NCI-H748 treated with DMSO at 0.1 percent for 48 hours (cell line): Measurements from ENCODE around the gene EYA2.
A peak's percentile ranks its signal among the peaks of the same experiment; 100 is the strongest.
"Not testable (repeated sequence)": the region's sequence is repeated elsewhere in the genome, so short reads cannot be mapped to it uniquely, and the experiment has no call there.

Experiments
- DNase-seq: peaks from one replicate; lab custom pipeline; 2025; lab: John Stamatoyannopoulos, UW

EYA2 gene

DNA sequence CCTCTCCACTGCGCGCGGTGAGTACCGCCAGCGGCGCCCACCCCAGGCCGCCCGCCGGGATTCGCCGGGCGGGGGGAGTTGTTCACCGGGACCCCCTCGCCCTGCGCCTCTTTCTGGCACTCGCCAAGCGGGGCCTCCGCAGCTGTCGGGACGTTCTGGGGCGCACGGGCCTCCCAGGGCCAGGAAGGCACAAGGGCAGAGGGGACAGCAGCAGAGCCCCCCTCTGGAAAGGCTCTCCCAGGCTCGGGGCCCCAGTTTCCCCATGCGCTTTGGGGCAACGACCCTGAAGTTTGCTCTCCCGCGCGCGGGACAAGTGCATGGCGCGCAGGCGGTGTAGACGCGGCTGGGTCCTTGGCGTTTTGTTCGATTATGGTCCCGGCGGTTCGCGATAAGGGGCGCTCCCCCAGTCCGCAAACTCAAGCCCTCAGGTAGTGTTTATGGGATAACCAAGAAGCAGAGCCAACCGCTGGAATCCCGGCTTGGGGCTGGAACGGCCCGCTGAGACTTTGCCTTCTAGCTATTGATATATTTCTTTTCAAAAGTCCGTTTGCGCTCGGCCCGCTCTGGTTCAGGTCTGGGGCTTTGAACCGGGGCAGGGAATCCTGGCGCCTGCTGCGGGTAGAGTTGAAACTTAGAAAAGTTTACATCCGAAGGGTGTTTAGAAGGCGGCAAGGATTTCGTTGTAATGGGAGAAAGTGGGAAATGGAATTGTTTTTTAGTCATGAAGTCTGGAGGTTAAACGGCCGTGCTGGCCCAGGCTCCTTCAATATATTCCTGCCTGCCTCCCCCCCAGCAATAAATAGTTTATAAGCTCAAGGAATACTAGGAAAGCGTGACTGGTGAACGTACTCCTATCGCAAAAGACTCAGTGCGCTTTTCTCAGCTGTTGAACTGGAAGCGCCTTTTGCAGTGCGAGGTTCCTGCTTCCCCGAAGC is 595 bp downstream of the EYA2 start:
- peak; percentile 30 for DNase-seq

- no peak for DNase-seq
Measured at GRCh38 chr20:46895906-46896242, 1.2 kb downstream of the EYA2 start.

DNA sequence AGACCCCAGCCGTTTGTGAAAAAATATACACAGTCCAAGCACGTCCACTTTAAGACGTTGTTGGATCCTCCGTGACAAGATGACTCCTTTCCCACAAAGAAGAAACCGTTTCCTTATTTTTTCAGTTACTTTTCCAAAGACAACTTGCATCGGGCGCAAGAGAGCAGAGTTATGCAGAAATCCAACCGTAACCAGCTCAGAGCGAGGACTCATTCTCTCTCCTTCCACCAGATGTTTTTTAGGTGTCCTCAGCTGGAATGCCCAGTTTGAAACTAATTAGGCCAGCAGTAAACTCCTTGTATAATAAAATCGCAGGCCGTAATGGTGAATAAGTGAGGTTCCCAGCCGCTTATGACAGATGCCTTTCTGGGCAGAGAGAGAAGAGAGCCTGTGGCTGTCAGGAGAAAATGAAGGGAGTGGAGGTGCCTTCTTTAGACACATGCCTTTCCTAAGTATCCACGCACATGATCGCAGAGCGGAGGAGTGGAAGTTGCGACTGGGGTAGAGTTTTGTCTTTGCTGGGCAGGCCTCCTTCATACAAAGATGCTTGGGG is 2.8 kb downstream of the EYA2 start:
- DNase-seq = no peak

DNA sequence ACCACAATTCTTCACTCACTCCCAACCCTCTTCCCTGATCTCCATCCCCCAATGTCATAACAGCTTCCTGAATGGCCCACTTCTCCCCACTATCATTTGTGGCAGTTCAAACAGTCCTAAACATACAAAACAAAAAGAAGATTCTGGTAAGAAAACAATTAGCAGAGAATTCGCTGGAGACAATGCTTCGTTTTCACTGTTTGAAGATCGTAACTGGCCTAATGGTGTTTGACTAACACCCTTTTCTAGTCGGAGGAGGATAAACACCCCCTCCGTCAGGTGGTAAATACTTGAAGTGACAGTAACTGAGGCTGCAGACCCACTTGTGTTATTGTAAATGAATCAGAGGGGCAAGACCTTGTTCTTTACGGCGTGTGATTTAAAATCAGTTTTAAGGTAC is 3.8 kb downstream of the EYA2 start:
- DNase-seq = peak; percentile 65

DNA sequence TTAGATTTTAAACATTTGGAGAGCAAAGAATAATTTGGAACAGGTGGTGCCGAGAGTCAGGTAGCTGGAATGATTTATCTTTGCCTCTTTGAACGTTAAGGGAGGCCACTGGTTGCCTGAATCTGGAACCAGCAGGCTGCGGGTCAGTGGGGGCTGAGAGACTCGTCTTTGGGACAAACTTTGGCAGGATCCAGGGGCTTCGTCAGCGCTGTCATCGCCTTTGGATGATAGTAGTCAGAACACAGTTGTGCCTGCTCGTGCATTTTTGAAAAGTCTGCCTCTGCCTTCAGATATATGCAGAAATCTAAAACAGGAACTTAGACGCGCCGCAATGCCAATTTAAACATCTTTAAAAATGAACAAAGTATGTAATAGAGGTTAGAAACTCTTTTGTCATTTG is 5.0 kb downstream of the EYA2 start:
- no peak for DNase-seq

DNA sequence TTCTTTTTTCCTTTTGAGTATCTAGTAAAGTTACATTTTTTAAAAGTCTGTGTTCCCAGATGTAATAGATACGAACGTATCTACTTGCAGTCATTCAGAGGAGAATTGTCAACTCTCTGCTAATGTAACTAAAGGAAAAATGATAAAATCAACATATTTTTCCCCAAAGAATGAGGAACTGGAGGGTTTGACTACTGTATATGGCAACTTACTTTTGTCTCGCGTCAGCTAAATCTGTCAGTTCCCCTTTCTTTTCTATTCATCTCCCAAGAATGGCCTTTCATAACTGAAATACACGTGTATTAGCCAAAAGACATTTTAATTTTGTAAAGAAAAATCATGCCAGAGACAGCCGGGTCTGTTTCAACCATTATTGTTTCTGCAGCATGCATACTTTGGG is 5.4 kb downstream of the EYA2 start:
- DNase-seq = no peak

DNA sequence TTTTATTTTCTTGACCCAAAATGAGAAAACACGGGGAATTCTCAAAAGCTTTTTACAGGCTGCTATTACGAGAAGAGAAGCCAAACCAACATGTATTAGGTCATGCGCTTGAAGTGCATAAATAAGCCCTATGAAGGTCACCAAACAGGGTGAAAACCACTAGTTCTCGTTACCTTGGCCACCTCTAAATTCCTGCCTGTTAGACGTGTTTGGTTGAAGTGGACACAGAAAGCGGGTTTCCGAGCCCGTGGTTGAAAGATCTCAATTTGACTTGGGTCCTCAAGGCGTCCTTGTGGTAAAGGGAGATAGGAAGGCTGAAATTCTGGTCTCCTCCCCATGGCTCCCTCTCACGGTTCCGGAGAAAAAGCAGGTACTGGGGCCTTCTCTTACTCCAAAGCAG is 6.2 kb downstream of the EYA2 start:
- DNase-seq = no peak

DNA sequence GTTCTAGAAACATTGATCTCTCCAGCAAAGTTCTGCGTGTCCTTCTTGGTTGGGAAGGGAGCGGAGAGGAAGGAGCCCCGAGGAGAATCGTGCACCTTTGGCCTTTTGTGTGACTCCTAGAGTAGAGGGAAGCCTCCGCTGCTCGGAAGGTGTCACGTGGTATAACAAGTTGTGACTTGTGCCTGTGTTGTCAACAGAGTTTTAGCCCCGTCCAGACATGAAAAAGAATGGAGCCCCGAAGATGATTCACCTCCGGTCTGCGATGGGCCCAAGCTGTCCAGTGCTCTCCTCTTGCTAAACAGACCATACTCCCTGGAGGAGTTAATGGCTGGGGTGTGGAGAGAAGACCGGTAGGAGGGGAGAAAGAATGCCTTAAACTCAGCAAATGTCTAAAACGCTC is 7.0 kb downstream of the EYA2 start:
- no peak for DNase-seq

- DNase-seq = no peak
Measured at GRCh38 chr20:46903256-46903655, 8.6 kb downstream of the EYA2 start.

DNA sequence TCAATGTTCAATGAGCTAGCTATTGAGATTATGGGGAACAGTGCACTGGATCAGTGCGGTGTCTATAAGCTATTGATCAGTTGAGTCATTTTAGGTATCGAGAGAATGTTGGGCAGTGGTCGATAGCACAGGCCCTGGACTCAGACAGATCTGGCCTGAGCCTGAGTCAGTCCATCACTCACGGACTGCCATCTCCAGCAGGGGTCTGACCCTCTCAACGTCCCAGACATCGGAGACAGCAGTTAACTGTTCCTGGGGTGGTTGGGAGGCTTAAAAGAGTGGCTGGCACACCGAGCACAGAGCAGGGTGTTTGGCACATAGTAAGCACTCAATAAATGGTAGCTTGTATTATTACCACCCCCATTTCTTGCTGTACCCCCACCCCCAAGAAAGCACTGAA is 9.3 kb downstream of the EYA2 start:
- no peak for DNase-seq

DNA sequence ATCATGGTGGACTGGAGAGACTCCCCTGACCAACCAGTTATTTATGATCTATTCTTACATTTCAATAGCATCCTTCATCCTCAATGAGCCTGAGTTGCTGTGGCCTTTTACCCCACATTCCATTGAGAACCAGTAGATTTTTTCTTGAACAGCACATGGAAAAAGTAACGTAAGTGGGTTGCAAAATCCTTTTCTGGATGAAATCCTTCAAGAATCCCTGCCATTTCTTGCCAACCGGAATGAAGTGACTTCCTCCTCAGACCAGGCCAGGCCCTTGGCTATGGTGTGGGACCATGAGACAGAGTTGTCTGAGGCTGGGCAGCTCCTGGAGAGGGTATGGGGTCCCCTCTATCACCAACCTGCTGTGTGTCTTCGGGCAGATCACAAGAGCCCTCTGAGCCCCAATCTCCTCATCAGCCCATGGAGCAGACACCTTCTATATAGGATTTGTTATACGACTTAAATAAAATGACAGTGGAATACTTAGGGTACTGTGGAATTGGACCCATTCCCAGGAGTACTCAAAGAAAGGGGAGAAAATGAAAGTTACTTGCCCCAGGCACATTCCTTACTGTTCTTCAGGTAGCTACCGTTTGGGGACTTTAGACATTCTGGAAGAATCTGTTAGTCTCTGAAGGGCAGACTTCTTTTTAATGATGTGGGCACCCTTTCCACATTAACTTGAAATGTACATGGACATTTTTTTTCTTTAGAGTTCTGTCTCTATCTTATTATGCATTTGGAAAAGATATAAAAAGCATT is 10.9 kb downstream of the EYA2 start:
- no peak for DNase-seq

- DNase-seq = no peak
Measured at GRCh38 chr20:46913329-46914044, 18.8 kb downstream of the EYA2 start.

DNA sequence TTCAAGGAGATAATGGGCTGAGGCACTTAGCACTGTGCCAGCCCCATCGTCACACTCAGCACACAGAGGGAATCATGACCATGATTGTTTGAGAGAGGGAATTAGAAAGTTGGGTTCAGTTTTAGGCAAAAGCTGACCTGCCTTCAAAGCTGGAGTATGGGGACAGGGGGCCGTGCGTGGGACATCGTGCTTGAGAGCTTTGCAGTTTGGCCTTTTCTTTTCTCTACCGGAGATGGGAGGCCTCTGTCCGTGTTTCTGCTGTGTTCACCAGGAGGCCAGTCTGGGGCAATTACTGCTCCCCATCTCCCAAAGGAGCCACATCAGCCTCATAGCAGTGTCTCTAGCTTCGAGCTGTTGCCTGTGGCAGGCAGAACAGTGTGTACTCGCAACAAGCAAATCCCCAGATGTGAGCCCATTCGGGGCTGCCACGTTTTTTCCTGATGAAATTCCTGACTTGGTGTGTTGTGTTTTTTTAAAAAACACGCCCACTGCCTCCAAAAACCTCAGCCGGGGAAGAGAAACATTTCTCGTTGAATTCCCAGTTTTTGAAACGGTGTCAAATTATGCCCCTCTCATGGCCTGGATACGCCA is 20.2 kb downstream of the EYA2 start:
- no peak for DNase-seq

DNA sequence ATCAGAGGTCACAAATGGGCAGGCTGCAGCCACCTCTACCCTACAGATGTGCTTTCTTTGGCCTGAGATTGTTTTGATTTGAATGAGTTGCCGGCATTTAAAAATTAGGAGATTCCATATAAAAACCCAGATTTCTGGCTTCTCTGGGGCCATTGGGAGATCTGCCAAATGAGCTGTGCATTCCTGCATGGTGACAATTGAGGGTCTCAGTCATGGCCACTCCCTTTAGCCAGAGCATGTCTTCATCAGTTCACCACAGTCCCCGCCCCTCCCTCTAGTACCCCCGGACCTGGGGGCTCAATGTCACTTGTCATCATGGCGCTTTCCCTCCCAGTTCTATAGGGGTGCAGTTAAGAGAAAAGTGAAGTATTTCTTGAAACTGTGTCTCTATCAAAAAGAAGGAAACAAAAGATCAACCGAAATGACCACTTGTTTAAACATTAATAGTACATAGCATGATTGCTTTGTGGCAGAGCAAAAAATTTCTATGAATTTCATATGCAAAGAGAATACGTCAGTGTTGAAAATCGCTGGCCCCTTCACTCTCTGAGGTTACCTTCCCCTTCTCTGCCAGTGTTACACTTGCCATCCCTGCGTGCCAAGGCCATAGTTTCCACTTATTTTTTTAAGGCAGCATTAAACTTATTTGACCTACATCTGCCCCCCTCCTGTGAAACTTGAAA is 21.1 kb downstream of the EYA2 start:
- DNase-seq = no peak

- no peak for DNase-seq
Measured at GRCh38 chr20:46916258-46916603, 21.6 kb downstream of the EYA2 start.

- no peak for DNase-seq
Measured at GRCh38 chr20:46917155-46917554, 22.5 kb downstream of the EYA2 start.

DNA sequence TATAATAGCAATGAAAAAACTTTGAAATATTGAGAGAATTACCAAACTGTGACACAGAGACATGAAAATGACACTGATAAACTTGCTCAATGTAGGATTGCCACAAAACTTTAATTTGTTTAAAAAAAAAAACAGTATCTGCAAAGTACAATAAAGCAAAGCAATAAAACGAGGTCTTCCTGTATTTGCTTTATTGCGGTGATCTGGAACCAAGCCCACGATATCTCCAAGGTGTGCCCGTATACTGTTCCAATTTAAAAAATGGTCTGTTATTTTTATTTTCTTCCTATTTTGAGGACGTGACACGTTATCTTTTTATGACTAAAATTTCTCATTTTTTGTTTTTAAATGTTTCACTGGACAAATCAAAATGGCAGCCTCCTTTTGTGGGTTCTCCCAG is 25.5 kb downstream of the EYA2 start:
- no peak for DNase-seq

DNA sequence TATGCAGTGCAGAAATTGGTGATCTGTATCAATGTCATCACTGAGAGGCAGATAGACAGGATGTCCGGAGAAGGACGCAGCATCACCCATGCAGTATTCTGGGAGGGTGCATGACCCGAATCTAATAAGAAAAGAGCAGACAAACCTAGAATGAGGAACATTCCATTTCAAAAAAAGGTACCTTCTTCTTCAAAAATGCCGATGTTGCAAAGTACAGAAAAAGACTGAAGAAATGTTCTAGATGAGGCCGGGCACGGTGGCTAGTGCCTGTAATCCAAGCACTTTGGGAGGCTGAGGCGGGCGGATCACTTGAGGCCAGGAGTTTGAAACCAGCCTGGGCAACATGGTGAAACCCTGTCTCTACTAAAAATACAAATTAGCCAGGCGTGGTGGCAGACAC is 28.2 kb downstream of the EYA2 start:
- not testable (repeated sequence) for DNase-seq

- DNase-seq = no peak
Measured at GRCh38 chr20:46923550-46923949, 28.9 kb downstream of the EYA2 start.

DNA sequence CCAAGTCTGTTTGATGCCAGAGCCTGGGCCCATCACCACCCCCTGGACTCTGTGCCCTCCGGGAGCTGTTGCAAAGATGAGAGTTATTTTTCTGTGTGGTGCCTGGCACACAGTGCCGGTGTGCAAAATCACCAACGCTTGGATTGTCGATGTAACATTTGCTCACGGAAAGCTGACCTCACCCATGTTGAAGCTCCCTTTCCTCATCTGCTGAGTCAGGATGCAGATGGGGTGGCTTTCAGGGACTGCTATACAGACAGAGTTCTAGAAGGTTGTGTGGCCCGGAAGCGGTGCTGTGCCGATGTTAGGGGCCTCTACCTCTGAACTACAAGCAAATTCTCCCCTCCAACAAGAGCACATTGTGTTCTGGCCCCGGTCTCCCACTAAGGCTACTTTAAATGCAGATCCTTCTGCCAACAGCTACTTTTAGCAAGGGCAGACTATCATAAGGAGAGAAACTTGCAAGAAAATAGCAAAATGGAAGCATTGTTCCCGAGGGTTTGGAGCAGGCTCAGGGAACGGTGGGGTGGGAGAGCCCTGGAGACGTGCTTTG is 34.0 kb downstream of the EYA2 start:
- DNase-seq = no peak

DNA sequence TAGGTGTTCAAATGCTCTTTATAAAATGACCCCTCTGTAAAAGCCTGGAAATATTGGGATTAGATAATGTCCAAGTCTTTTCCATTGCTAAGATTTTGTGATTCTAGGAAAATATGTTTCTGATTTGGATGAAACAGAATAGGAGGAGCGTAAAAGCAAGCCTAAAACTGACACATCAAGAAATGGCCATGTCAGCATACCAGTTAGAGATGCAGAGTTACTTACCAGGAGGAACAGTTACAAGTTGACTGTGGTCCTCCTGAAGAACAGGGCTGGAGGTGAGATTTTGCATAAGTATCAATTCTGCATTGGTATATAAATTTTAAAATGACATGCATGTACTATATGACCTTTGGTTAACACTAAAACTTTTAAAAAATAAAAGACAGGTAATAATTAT is 35.3 kb downstream of the EYA2 start:
- no peak for DNase-seq
